ENCODE results near the gene AQP9.
"Not testable (repeated sequence)": the region's sequence is repeated elsewhere in the genome, so short reads cannot be mapped to it uniquely, and the experiment has no call there.

AQP9 gene

GRCh38 chr15:58110999-58111717 is 27.0 kb upstream of the AQP9 start:
- no peak for DNase-seq
- no peak for TF ChIP-seq CTCF (IDR thresholded peaks at IDR 0.05; ENCODE audit: low read depth, low read length, missing control alignments)
- Histone ChIP-seq H3K27ac (no peak overlapping the region), H3K36me3 (replicated peaks) (no peaks in the 10 kb centered on the region), H3K27me3 (replicated peaks) (peaks cover 15% of the 10 kb centered on the region), H3K4me3 (ENCODE audit: low read depth, low read length) (no peak overlapping the region)
- in situ Hi-C loops (cut with HindIII; ENCODE audit: low pct_ligation_motif_present, low sequenced_read_pairs), result no loop called here

GRCh38 chr15:58111718-58112104 is 26.5 kb upstream of the AQP9 start:
- Histone ChIP-seq H3K36me3 (replicated peaks) (no peaks in the 10 kb centered on the region), H3K27me3 (replicated peaks) (peaks cover 15% of the 10 kb centered on the region), H3K27ac (no peak overlapping the region), H3K4me3 (ENCODE audit: low read depth, low read length) (no peak overlapping the region)
- DNase-seq, result no peak
- in situ Hi-C loops (cut with HindIII; ENCODE audit: low pct_ligation_motif_present, low sequenced_read_pairs), result no loop called here
- TF ChIP-seq CTCF (IDR thresholded peaks at IDR 0.05; ENCODE audit: low read depth, low read length, missing control alignments), result no peak

- H3K27me3 ChIP-seq (replicated peaks), result peaks cover 15% of the 10 kb centered on the region
- peak; percentile 12 for DNase-seq
- in situ Hi-C loops (cut with HindIII; ENCODE audit: low pct_ligation_motif_present, low sequenced_read_pairs); H3K36me3 ChIP-seq (replicated peaks); H3K27ac ChIP-seq; H3K4me3 ChIP-seq (ENCODE audit: low read depth, low read length): not testable (repeated sequence)
Measured at GRCh38 chr15:58113358-58113757, 24.8 kb upstream of the AQP9 start.

- H3K4me3 ChIP-seq (ENCODE audit: low read depth, low read length), result no peak overlapping the region
- no peak for TF ChIP-seq CTCF (IDR thresholded peaks at IDR 0.05; ENCODE audit: low read depth, low read length, missing control alignments)
- H3K27ac ChIP-seq, result no peak overlapping the region
- DNase-seq, result no peak
- H3K27me3 ChIP-seq (replicated peaks), result peaks cover 11% of the 10 kb centered on the region
- no peaks in the 10 kb centered on the region for H3K36me3 ChIP-seq (replicated peaks)
- in situ Hi-C loops (cut with HindIII; ENCODE audit: low pct_ligation_motif_present, low sequenced_read_pairs), result no loop called here
Measured at GRCh38 chr15:58114388-58114787, 23.8 kb upstream of the AQP9 start.

- in situ Hi-C loops (cut with HindIII; ENCODE audit: low pct_ligation_motif_present, low sequenced_read_pairs), result no loop called here
- DNase-seq, result no peak
- TF ChIP-seq CTCF (IDR thresholded peaks at IDR 0.05; ENCODE audit: low read depth, low read length, missing control alignments), result no peak
Measured at GRCh38 chr15:58114812-58115211, 23.4 kb upstream of the AQP9 start.

GRCh38 chr15:58115692-58116091 is 22.5 kb upstream of the AQP9 start:
- Histone ChIP-seq H3K27ac (no peak overlapping the region), H3K4me3 (ENCODE audit: low read depth, low read length) (no peak overlapping the region), H3K36me3 (replicated peaks) (no peaks in the 10 kb centered on the region), H3K27me3 (replicated peaks) (peaks cover 4% of the 10 kb centered on the region)
- in situ Hi-C loops (cut with HindIII; ENCODE audit: low pct_ligation_motif_present, low sequenced_read_pairs), result no loop called here
- DNase-seq, result no peak
- TF ChIP-seq CTCF (IDR thresholded peaks at IDR 0.05; ENCODE audit: low read depth, low read length, missing control alignments), result peak; percentile 45

More at GRCh38 chr15:58114812-58115211, 23.4 kb upstream of the AQP9 start:
- no peak overlapping the region for H3K4me3 ChIP-seq (ENCODE audit: low read depth, low read length)
- no peaks in the 10 kb centered on the region for H3K36me3 ChIP-seq (replicated peaks)
- H3K27ac ChIP-seq, result no peak overlapping the region
- H3K27me3 ChIP-seq (replicated peaks), result peaks cover 7% of the 10 kb centered on the region

All from brain microvascular endothelial cell (primary cell).